HepG2 (cell line): ENCODE results near the gene HDAC3. TPM values are rescaled to one million over a fixed set of nuclear protein-coding genes. Genes with fewer than 3 reads are reported as not detected.

Experiments
- ARNT ChIP-seq: fragments of 450-650 bp; IDR thresholded peaks from 2 replicates; pipeline ENCODE4 v1.6.1; 2017
- ETV6 ChIP-seq: sonication (generic); formaldehyde crosslinking; conservative IDR thresholded peaks from 2 replicates; pipeline ENCODE4 v1.4.0; 2020; ENCODE audit warnings: missing genetic modification reagents
- GLI4 ChIP-seq: sonication (generic); formaldehyde crosslinking; IDR thresholded peaks from 2 replicates; pipeline ENCODE4 v1.5.1; 2020; ENCODE audit warnings: missing genetic modification reagents, mild to moderate bottlenecking, moderate library complexity, borderline replicate concordance
- KLF16 ChIP-seq, 2 experiments: sonication (generic) in 1 of 2; formaldehyde crosslinking in 1 of 2; IDR thresholded peaks; 2 replicates each; pipeline versions ENCODE4 v1.6.1 to v1.8.0; 2016 to 2023; ENCODE audit warnings: missing genetic modification reagents in 2 of 2, missing compliant biosample characterization in 1 of 2
- SOX5 ChIP-seq: IDR thresholded peaks from 2 replicates; pipeline ENCODE4 v1.6.1; 2016; ENCODE audit warnings: borderline replicate concordance
- SRSF1 ChIP-seq: fragments of 200-400 bp; formaldehyde crosslinking; optimal IDR thresholded peaks from 2 replicates; pipeline ENCODE3; 2017; ENCODE audit warnings: mild to moderate bottlenecking, low read depth, low read length, moderate library complexity
- ZFP90 ChIP-seq: sonication (generic); formaldehyde crosslinking; IDR thresholded peaks from 2 replicates; pipeline ENCODE4 v1.8.0; 2022; ENCODE audit warnings: missing genetic modification reagents, mild to moderate bottlenecking, inconsistent platforms, borderline replicate concordance
- ZNF350 ChIP-seq: sonication (generic); formaldehyde crosslinking; IDR thresholded peaks from 2 replicates; pipeline ENCODE4 v1.4.0; 2020; ENCODE audit warnings: mild to moderate bottlenecking, low read depth, missing genetic modification reagents, borderline replicate concordance
- ZNF501 ChIP-seq: sonication (generic); formaldehyde crosslinking; IDR thresholded peaks from 2 replicates; pipeline ENCODE4 v1.5.1; 2020; ENCODE audit warnings: mild to moderate bottlenecking, moderate library complexity, missing genetic modification reagents
- ZNF577 ChIP-seq: sonication (generic); formaldehyde crosslinking; IDR thresholded peaks from 2 replicates; pipeline ENCODE4 v1.4.0; 2020; ENCODE audit warnings: mild to moderate bottlenecking, low read depth, missing genetic modification reagents, borderline replicate concordance
- polyA plus RNA-seq, 8 experiments: library from polyadenylated mRNA; depleted of rRNA in 3 of 8; stranded (reverse) in 7 of 8; unstranded in 1 of 8; fragments of >200 nt; fragmentation: Illumina TruSeq in 4 of 8; extraction: Trizol in 4 of 8; gene quantifications; 2 replicates each; pipeline versions ENCODE4 v1.2.1 to v1.2.3, GENCODE V29; 2011 to 2016; ENCODE audit warnings: low read depth in 4 of 8, missing spikeins in 1 of 8, mixed read lengths in 1 of 8; ENCODE audit not compliant: insufficient read depth in 1 of 8
- total RNA-seq, 5 experiments: library from RNA; depleted of rRNA; stranded (reverse); fragments of >200 nt; fragmentation: Illumina TruSeq; extraction: Trizol; gene quantifications; 2 replicates each; pipeline ENCODE4 v1.2.3, GENCODE V29; 2016; ENCODE audit warnings: low read depth in 1 of 5
- TF ChIP-seq, protein P1 (sequence below): sonication (generic); formaldehyde crosslinking; IDR thresholded peaks from 2 replicates; pipeline ENCODE4 v1.8.1; 2023; ENCODE audit warnings: mild to moderate bottlenecking, missing genetic modification reagents
- TF ChIP-seq, protein P2 (sequence below): sonication (generic); IDR thresholded peaks from 2 replicates; pipeline ENCODE4 v1.6.1; 2016; ENCODE audit warnings: low read depth, borderline replicate concordance
- TF ChIP-seq, protein P3 (sequence below): IDR thresholded peaks from 2 replicates; pipeline ENCODE4 v1.6.1; 2016; ENCODE audit warnings: missing compliant biosample characterization, missing genetic modification reagents, borderline replicate concordance
- TF ChIP-seq, protein P4 (sequence below): sonication (generic); formaldehyde crosslinking; conservative IDR thresholded peaks from 2 replicates; pipeline ENCODE4 v1.4.0; 2020; ENCODE audit warnings: missing genetic modification reagents
- TF ChIP-seq, protein P5 (sequence below): IDR thresholded peaks from 2 replicates; pipeline ENCODE4 v1.6.1; 2012; ENCODE audit warnings: low read depth, low read length, improper control_type of control experiment
- TF ChIP-seq, protein P6 (sequence below): sonication (generic); formaldehyde crosslinking; IDR thresholded peaks from 2 replicates; pipeline ENCODE4 v1.8.1; 2023; ENCODE audit warnings: missing genetic modification reagents, mild to moderate bottlenecking, borderline replicate concordance
- TF ChIP-seq, protein P7 (sequence below): IDR thresholded peaks from 2 replicates; pipeline ENCODE4 v1.6.1; 2018; ENCODE audit warnings: missing genetic modification reagents, mild to moderate bottlenecking, missing compliant biosample characterization
- TF ChIP-seq, protein P8 (sequence below): sonication (generic); formaldehyde crosslinking; IDR thresholded peaks from 2 replicates; pipeline ENCODE4 v1.5.1; 2020; ENCODE audit warnings: mild to moderate bottlenecking, missing genetic modification reagents, moderate library complexity

HDAC3 gene
- total and polyA plus RNA-seq, 2 of the 13 experiments (the other 11 are each of a cell fraction or from before 2014, with no cell fraction given): 84.0 to 94.1 TPM

DNA sequence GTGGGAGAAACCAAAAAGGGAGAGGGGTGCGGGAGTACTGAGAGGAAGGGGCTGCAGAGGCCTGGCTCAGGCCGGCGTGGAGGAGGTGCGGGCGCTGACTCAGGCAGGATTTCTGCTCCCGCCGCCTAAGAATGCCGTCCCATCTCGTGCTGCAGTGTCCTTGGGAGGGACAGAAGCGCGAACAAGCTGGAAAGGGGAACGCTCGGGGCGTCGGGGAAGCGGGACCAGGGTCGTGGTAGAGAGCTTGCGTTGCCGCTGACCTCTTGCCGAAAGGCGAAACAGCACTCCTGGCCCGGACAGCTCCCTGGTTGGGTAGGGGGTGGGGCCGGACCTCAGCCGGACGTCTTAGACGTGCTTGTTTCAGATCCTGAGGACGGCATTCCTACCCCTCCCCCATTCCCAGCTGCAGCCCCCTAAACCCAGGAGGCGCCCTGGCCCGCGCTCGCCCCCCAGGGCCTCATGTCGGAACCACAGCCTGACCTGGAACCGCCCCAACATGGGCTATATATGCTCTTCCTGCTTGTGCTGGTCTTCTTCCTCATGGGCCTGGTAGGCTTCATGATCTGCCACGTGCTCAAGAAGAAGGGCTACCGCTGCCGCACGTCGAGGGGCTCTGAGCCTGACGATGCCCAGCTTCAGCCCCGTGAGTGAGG, 1.2 kb upstream of the HDAC3 start (continued):
- TF ChIP-seq, protein P1, sequence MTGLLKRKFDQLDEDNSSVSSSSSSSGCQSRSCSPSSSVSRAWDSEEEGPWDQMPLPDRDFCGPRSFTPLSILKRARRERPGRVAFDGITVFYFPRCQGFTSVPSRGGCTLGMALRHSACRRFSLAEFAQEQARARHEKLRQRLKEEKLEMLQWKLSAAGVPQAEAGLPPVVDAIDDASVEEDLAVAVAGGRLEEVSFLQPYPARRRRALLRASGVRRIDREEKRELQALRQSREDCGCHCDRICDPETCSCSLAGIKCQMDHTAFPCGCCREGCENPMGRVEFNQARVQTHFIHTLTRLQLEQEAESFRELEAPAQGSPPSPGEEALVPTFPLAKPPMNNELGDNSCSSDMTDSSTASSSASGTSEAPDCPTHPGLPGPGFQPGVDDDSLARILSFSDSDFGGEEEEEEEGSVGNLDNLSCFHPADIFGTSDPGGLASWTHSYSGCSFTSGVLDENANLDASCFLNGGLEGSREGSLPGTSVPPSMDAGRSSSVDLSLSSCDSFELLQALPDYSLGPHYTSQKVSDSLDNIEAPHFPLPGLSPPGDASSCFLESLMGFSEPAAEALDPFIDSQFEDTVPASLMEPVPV (CRISPR knock-in tag): no peak
- TF ChIP-seq ARNT: no peak
- TF ChIP-seq ZNF350: peak; percentile 63; the same call in 1 of the 2 replicates
- TF ChIP-seq ETV6 (CRISPR knock-in tag): no peak
- TF ChIP-seq, protein P2, sequence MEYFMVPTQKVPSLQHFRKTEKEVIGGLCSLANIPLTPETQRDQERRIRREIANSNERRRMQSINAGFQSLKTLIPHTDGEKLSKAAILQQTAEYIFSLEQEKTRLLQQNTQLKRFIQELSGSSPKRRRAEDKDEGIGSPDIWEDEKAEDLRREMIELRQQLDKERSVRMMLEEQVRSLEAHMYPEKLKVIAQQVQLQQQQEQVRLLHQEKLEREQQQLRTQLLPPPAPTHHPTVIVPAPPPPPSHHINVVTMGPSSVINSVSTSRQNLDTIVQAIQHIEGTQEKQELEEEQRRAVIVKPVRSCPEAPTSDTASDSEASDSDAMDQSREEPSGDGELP: 0 out of 2 replicates have a peak, but pooled peaks have one; percentile 42
- TF ChIP-seq, protein P3, sequence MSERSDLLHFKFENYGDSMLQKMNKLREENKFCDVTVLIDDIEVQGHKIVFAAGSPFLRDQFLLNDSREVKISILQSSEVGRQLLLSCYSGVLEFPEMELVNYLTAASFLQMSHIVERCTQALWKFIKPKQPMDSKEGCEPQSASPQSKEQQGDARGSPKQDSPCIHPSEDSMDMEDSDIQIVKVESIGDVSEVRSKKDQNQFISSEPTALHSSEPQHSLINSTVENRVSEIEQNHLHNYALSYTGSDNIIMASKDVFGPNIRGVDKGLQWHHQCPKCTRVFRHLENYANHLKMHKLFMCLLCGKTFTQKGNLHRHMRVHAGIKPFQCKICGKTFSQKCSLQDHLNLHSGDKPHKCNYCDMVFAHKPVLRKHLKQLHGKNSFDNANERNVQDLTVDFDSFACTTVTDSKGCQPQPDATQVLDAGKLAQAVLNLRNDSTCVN (CRISPR knock-in tag): no peak
- TF ChIP-seq, protein P4, sequence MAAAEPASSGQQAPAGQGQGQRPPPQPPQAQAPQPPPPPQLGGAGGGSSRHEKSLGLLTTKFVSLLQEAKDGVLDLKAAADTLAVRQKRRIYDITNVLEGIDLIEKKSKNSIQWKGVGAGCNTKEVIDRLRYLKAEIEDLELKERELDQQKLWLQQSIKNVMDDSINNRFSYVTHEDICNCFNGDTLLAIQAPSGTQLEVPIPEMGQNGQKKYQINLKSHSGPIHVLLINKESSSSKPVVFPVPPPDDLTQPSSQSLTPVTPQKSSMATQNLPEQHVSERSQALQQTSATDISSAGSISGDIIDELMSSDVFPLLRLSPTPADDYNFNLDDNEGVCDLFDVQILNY (CRISPR knock-in tag): 0 out of 2 replicates have a peak, but pooled peaks have one; percentile 41
- TF ChIP-seq ZNF577 (CRISPR knock-in tag): no peak
- TF ChIP-seq SOX5: no peak
- TF ChIP-seq GLI4 (CRISPR knock-in tag): no peak
- TF ChIP-seq, protein P5, sequence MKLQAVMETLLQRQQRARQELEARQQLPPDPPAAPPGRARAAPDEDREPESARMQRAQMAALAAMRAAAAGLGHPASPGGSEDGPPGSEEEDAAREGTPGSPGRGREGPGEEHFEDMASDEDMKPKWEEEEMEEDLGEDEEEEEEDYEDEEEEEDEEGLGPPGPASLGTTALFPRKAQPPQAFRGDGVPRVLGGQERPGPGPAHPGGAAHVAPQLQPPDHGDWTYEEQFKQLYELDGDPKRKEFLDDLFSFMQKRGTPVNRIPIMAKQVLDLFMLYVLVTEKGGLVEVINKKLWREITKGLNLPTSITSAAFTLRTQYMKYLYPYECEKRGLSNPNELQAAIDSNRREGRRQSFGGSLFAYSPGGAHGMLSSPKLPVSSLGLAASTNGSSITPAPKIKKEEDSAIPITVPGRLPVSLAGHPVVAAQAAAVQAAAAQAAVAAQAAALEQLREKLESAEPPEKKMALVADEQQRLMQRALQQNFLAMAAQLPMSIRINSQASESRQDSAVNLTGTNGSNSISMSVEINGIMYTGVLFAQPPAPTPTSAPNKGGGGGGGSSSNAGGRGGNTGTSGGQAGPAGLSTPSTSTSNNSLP: no peak
- TF ChIP-seq, protein P6, sequence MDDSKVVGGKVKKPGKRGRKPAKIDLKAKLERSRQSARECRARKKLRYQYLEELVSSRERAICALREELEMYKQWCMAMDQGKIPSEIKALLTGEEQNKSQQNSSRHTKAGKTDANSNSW (CRISPR knock-in tag): no peak
- no peak for TF ChIP-seq ZNF501 (CRISPR knock-in tag)
- peak in 1 of 2 experiments; percentile 59; a peak in 1 of 4 replicates for TF ChIP-seq KLF16 (CRISPR knock-in tag; IDR thresholded peaks at IDR 0.05)
- TF ChIP-seq ZFP90 (CRISPR knock-in tag): no peak
- TF ChIP-seq, protein P7, sequence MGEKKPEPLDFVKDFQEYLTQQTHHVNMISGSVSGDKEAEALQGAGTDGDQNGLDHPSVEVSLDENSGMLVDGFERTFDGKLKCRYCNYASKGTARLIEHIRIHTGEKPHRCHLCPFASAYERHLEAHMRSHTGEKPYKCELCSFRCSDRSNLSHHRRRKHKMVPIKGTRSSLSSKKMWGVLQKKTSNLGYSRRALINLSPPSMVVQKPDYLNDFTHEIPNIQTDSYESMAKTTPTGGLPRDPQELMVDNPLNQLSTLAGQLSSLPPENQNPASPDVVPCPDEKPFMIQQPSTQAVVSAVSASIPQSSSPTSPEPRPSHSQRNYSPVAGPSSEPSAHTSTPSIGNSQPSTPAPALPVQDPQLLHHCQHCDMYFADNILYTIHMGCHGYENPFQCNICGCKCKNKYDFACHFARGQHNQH: no peak
- TF ChIP-seq SRSF1: peak; percentile 1
- TF ChIP-seq, protein P8, sequence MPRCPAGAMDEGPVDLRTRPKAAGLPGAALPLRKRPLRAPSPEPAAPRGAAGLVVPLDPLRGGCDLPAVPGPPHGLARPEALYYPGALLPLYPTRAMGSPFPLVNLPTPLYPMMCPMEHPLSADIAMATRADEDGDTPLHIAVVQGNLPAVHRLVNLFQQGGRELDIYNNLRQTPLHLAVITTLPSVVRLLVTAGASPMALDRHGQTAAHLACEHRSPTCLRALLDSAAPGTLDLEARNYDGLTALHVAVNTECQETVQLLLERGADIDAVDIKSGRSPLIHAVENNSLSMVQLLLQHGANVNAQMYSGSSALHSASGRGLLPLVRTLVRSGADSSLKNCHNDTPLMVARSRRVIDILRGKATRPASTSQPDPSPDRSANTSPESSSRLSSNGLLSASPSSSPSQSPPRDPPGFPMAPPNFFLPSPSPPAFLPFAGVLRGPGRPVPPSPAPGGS (CRISPR knock-in tag): no peak
